HG03139 (cell line): ENCODE measurements around the gene SH3GL1.
"Not testable (repeated sequence)": the region's sequence is repeated elsewhere in the genome, so short reads cannot be mapped to it uniquely, and the experiment has no call there.

Experiments
- ATAC-seq: cut with Tn5 transposase; IDR thresholded peaks from one replicate; pipeline ENCODE4 v1.9.1; 2021; ENCODE audit not compliant: unreplicated experiment

The SH3GL1 gene

GRCh38 chr19:4365341-4365740, 35.0 kb downstream of the SH3GL1 start:
- ATAC-seq, result no peak

DNA sequence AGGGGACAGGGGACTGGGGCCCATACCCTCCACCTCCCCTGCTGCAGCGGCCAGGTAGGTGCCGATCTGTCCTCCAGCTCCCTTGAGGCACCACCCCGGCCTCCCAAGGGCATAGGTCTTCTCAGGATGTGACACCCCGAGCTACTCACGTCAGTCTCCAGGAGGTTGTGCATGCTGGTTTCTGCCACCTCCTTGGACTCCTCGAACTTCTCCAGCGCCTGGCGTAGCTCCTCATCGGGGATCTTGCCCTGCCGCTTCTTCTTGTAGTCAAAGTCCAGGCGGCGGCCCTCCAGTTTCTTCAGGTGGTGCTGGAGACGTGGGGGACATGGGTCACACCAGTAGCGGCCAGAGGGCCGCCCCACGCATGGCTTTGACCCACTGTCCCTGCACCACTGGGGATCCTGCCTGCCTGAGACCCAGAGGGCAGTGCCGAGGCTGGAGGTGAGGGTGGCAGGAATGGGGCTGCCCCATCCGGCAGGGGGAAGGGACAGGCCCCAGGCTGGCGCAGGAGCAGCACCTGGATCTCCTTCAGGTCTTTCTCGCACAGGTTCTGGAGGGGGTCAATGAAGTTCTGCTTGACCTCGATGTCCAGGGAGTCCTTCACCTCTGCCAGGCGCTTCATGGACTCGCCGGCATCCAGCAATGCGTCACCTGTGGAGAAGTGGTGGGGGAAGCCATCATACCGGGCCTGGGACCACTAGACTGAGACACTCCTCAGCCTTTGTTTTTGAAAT, 36.6 kb downstream of the SH3GL1 start:
- no peak for ATAC-seq

DNA sequence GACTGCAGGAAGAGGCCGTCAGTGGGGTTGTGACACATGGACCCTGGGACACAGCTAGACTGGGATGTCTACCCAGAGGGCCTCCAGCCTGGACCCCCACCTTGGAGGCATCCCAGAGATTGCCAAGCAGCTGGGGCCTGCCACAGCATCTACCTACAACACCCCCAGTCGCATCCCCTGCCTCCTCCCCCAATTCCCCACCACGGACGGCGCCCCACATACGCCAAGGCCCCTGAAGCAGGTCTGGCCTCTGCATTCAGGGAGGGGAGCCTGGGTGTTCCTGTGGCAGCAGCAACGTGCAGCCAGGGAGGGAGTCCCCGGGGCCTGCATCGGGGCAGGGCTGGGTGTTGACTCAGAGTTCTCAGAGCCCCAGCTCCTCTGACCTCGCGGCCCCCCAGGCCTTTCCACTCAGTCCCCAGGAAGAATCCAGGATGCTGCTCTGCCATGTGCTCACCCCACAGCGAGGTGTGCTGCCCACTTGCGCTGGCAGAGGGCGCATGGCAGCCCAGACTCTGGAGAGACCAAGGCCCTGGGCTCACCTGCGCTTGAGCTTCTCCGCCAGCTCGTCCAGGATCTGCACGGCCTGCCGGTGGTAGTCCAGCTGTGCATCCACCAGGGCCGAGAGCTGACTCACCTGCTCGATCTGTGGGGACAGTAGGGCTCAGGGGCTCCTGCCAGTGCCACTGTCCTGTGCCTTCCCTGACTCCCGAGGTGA, 37.4 kb downstream of the SH3GL1 start:
- no peak for ATAC-seq

DNA sequence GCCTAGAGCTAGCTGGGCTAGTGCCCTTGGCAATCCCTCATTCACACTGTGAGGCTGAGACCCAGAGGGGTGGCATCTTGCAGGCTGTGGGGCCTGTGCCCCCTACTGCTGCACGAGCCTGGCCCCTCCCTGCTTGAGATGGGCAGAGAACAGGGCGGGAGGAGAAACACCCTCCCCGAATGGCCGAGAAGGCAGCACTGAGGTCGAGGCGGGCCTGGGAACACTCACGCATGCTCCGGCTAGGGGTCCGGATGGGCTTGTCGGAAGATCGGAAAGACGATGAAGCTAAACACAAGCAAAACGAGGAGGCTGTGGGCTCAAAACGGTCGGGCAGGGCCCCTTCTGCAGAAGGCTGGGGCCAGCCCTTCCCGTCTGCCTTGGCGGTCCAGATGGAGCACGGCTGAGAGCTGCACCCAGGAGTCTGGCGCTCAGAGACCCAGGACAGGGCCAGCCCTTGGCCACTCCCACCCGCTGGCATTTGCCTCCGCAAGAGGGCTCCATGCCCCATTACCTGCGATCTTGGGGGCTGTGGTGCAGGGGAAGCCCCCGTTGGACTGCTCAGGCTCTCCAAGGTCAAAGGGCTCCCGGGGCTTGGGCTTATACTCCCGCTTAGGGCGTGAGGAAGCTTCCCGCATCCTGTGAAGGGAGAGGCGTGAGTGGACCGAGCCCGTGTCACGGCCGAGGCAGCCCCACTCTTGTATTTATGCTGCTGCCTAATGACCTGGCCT, 38.1 kb downstream of the SH3GL1 start:
- no peak for ATAC-seq

DNA sequence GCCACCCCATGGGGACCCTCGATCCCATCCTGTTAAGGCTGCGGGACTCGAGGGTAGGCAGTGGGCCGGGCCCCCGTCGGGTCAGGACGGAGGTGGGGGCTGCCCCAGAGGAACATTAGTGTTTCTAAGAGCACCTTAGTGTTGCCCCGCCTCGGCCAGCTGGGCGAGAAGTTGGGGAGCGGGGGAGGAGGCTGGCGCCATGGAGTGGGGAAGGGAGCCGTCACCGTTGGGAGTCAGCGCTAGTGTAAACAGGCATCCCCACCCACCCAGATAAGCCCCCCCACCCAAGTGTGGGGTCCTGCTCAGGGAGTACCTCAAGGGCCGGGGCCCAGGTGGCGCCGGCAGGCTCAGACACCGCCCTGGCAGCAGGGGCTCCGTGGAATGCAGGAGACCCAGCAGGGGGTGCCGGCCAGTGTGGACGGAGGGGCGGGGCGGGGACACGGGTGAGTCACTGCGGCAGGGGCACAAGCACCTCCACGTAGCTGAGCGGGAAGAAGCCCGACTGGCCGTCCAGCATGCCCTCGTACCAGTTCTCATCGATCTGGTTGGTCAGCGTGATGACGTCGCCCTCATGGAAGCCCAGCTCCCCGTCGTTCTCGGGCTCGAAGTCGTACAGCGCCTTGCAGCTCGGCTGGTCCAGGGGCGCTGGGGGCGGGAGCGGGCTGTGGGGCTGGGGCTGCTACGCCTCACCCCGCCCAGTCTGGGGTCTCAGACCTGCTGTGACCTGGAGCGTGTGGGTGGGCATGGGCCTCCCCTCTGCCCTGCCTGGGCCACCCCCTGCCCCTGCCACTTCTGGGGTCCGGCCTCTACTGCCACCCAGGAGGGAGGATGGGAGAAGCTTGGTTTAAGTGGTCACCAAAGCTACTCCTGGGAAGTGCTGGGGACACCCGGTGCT, 38.9 kb downstream of the SH3GL1 start:
- ATAC-seq, result no peak

- ATAC-seq, result no peak
Observed at GRCh38 chr19:4360641-4361151, 39.7 kb downstream of the SH3GL1 start.

DNA sequence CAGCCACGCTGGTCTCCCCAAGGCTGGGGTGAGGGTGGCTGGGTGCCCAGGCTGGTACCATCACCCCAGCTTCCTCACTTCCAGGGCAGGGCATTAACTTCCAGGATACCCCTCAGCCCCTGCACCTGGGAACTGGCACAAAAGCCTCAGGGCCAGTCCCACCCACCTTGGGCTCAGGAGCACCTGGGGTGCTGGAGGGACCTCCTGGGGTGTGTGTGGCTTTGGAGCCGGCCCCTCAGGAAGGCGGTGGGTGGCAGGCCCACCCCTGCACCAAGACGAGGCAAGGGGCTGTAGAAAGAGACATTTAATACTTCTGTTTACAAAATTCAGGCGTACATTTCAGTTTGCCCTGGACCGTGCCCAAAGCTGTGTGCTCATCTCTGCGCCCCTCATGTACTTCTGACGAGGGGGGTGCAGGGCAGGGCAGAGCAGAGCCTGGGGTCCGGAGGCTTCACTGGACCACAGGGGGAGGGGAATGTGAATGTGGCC, 40.2 kb downstream of the SH3GL1 start:
- no peak for ATAC-seq

GRCh38 chr19:4359627-4360000, 40.7 kb downstream of the SH3GL1 start:
- no peak for ATAC-seq

- ATAC-seq, result no peak
Observed at GRCh38 chr19:4358709-4359626, 41.4 kb downstream of the SH3GL1 start.

GRCh38 chr19:4357921-4358326, 42.4 kb downstream of the SH3GL1 start:
- ATAC-seq, result no peak

DNA sequence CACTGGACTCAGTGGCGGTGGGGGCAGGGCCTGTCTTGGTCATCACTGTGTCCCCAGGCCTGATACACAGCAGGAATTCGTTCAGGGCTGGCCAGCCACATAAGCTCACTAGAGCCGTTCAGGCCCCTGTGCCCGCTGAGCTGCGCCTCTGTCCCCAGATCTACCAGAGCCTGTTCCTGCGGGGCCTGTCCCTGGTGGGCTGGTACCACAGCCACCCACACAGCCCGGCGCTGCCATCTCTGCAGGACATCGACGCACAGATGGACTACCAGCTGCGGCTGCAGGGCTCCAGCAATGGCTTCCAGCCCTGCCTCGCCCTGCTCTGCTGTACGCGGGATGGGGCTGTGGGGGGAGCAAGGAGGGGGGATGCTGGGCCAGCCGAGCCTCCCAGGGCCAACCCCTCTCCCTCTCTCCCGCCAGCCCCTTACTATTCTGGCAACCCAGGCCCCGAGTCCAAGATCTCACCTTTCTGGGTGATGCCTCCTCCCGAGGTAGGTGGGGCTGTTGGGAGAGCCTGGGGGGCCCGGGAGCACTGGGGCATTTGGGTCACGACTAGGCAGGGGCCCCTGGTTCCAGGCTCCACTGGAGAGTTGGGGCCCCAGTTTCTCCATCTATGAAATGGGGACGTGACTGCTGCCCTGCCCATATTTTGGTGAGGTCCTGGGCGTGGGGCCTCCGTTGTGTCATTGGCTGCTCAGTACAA, 43.1 kb downstream of the SH3GL1 start:
- no peak for ATAC-seq

DNA sequence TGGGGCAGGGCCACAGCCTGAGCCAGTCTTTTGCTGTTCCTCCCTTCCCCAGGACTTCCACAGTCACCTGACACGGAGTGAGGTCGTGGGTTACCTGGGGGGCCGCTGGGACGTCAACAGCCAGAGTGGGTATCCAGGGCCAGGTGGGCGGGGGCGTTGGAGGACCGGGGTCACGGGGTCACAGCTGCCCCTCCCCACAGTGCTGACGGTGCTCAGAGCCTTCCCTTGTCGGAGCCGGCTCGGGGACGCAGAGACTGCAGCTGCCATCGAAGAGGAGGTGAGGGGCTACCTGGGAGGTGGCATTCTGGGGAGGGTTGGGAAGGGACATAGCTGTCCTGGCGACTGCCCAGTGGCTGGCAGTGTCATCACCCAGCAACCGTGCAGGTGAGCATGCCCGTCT, 45.5 kb downstream of the SH3GL1 start:
- ATAC-seq, result no peak

DNA sequence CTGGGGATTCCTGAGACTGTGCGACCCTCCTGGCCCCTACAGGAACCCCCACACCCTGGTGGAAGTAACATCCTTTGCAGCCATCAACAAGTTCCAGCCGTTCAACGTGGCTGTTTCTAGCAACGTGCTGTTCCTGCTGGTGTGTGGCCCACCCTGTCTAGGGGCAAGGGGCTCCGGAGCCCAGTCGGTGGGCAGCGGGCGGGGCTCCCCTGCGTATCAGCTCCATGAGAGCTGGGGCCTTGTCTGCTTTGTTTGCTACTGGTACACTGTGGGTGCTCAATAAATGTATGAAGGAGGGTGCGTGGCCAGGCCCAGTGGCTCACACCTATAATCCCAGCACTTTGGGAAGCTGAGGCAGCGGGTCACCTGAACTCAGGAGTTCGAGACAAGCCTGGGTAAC, 46.1 kb downstream of the SH3GL1 start:
- ATAC-seq, result no peak

- ATAC-seq, result no peak
Observed at GRCh38 chr19:4352701-4353121, 47.6 kb downstream of the SH3GL1 start.

DNA sequence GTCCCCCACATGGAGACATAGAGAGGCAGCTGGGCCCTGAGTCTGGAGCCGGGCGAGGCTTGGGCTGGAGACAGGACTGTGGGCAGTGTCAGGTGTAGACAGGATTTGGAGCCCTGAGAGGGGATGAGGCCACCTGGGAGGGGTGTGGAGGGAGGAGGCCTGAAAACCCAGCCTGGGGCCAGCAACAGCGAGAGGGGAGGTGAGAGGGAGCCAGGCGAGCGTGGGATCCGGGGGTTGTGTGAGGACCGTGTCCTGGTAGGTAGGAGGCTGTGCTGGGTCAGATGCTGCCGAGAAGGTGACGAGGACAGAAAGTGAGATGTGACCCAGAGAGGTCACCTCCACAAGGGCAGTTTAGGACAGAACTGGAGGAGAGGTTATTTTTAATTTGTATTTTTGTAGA, 49.6 kb downstream of the SH3GL1 start:
- no peak for ATAC-seq

DNA sequence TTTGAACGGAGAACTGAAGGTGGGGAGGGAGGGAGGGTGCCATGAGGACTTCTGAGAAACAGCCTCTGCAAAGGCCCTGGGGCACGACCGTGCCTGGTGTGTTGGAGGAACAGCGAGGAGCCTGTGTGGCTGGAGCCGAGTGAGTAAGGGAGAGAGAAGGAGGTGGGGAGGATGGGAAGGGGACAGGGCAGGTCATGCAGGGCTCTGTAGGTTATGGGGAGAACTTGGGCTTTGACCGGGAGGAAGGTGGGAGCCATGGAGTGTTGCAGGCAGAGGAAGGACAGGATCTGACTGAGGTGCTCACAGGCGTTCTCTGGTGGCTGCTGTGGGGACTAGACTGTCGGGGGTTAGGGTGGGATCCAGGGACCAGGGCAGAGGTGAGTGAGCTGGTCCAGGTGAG, 50.2 kb downstream of the SH3GL1 start:
- no peak for ATAC-seq

DNA sequence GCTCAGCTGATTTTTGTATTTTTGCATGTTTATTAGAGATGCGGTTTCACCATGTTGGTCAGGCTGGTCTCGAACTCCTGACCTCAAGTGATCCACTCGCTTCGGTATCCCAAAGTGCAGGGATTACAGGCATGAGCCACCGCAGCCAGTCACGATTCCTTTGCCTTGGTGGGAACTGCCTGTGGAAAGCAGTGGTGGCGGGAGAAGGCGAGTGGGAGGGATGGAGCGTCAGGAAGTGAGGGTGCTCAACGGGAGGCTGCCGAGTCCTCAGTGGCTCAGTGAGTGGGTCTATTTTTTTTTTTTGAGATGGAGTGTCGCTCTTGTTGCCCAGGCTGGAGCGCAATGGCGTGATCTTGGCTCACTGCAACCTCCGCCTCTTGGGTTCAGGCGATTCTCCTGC, 51.1 kb downstream of the SH3GL1 start:
- not testable (repeated sequence) for ATAC-seq

GRCh38 chr19:4347521-4347920, 52.8 kb downstream of the SH3GL1 start:
- no peak for ATAC-seq

GRCh38 chr19:4346020-4346383, 54.3 kb downstream of the SH3GL1 start:
- no peak for ATAC-seq
